Measurements from ENCODE around the gene ERFE.

ERFE gene

GRCh38 chr2:238130111-238130695, 28.6 kb upstream of the ERFE start:
- H4K20me1 ChIP-seq (ENCODE audit: insufficient read depth, low read length): no peaks in the 10 kb centered on the region
- H3K9ac ChIP-seq (ENCODE audit: low read length): no peak overlapping the region
- H3K27me3 ChIP-seq (ENCODE audit: low read depth, low read length): no peaks in the 10 kb centered on the region
- no peak overlapping the region for H3K4me3 ChIP-seq (ENCODE audit: low read length)
- no peaks in the 10 kb centered on the region for H3K79me2 ChIP-seq (ENCODE audit: low read length)
- H3K36me3 ChIP-seq (replicated peaks; ENCODE audit: low read depth, low read length): no peaks in the 10 kb centered on the region
- no peak overlapping the region for H3K27ac ChIP-seq (ENCODE audit: low read length)
- no peaks in the 10 kb centered on the region for H3K4me1 ChIP-seq (ENCODE audit: low read length)
- 0 out of 2 replicates have a peak, but pooled peaks cover 4% of the 10 kb centered on the region for H3K9me3 ChIP-seq (ENCODE audit: insufficient read depth, low read length)
- H2AFZ ChIP-seq (ENCODE audit: low read depth, low read length): no peak overlapping the region
- no peak overlapping the region for H3K4me2 ChIP-seq (ENCODE audit: low read length)
- TF ChIP-seq, protein P1, sequence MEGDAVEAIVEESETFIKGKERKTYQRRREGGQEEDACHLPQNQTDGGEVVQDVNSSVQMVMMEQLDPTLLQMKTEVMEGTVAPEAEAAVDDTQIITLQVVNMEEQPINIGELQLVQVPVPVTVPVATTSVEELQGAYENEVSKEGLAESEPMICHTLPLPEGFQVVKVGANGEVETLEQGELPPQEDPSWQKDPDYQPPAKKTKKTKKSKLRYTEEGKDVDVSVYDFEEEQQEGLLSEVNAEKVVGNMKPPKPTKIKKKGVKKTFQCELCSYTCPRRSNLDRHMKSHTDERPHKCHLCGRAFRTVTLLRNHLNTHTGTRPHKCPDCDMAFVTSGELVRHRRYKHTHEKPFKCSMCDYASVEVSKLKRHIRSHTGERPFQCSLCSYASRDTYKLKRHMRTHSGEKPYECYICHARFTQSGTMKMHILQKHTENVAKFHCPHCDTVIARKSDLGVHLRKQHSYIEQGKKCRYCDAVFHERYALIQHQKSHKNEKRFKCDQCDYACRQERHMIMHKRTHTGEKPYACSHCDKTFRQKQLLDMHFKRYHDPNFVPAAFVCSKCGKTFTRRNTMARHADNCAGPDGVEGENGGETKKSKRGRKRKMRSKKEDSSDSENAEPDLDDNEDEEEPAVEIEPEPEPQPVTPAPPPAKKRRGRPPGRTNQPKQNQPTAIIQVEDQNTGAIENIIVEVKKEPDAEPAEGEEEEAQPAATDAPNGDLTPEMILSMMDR (IDR thresholded peaks at IDR 0.05; ENCODE audit: low read depth, low read length): no peak
- TF ChIP-seq EZH2phosphoT487 (IDR thresholded peaks at IDR 0.05; ENCODE audit: low read depth): no peak

DNA sequence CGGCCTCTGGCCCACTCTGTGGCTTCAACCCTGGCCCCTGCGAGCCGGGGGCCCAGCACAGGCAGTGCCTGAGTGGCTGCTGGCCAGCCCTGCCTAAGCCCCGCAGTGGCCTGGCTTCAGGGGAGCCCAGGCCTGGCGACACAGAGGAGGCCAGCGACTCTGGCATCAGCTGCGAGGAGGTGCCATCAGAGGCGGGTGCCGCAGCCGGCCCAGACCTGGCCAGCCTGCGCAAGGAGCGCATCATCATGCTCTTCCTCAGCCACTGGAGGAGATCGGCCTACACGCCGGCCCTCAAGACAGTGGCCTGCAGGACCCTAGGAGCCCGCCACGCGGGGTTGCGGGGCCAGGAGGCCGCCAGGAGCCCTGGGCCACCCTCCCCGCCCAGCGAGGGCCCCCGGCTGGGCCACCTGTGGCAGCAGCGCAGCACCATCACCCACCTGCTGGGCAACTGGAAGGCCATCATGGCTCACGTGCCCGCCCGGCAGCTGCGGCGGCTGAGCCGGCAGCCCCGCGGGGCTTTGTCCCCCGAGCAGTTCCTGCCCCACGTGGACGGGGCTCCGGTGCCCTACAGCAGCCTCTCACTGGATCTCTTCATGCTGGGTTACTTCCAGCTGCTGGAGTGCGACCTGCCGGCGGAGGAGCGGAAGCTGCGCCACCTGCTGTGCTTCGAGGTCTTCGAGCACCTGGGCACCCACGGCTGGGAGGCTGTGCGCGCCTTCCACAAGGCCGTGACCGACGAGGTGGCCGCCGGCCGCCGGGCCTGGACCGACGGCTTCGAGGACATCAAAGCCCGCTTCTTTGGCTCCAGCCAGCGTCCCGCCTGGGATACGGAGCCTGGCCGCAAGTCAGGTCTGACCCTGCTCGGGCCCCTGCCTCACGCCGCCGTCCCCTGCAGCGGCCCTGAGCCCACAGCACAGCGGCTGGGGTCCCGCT, 27.8 kb upstream of the ERFE start:
- no peaks in the 10 kb centered on the region for H3K79me2 ChIP-seq (ENCODE audit: low read length)
- TF ChIP-seq EZH2phosphoT487 (IDR thresholded peaks at IDR 0.05; ENCODE audit: low read depth): no peak
- TF ChIP-seq, protein P1 (IDR thresholded peaks at IDR 0.05; ENCODE audit: low read depth, low read length): peak; percentile 12; the same call in 1 of the 2 replicates
- no peak overlapping the region for H3K27ac ChIP-seq (ENCODE audit: low read length)

DNA sequence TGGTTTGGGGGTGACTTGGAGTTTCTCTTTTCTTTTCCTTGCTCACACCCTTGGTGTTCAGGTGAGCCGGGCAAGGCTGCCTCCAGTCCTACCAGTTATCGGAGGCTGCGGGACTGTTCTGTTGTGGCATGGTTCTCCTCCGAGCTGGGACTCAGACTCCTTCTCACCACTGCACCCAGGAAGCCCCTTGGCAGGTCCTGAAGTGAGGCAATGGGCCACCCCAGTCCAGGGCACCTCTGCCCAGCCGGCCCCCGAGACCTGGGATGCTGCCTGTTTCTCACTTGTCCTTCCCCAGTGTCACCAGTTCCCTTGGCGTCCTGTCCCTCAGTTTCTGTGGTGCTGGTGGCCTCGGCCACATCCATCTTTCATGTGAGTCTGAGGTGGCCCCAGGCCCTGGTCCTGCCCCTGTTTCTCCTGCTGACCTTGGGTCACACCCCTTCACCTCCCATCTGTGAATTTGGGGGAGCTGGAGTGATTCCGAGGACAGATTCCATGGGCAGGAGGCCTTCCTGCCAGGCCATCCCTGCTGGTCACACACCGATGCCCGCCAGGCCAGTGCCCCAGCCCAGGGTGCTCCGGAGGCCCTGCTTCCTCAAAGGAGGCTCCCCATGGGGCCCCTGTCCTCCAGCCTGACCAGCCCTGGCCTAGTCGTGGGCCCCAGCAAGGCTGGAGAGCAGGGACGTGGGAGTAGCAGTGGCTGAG, 26.9 kb upstream of the ERFE start:
- H3K4me3 ChIP-seq (ENCODE audit: low read length): no peak overlapping the region
- no peak overlapping the region for H2AFZ ChIP-seq (ENCODE audit: low read depth, low read length)
- no peaks in the 10 kb centered on the region for H3K27me3 ChIP-seq (ENCODE audit: low read depth, low read length)
- no peaks in the 10 kb centered on the region for H3K9me3 ChIP-seq (ENCODE audit: insufficient read depth, low read length)
- H3K9ac ChIP-seq (ENCODE audit: low read length): no peak overlapping the region
- no peaks in the 10 kb centered on the region for H4K20me1 ChIP-seq (ENCODE audit: insufficient read depth, low read length)
- TF ChIP-seq, protein P1 (IDR thresholded peaks at IDR 0.05; ENCODE audit: low read depth, low read length): no peak
- no peak overlapping the region for H3K27ac ChIP-seq (ENCODE audit: low read length)
- H3K4me2 ChIP-seq (ENCODE audit: low read length): no peak overlapping the region
- no peaks in the 10 kb centered on the region for H3K4me1 ChIP-seq (ENCODE audit: low read length)
- no peaks in the 10 kb centered on the region for H3K36me3 ChIP-seq (replicated peaks; ENCODE audit: low read depth, low read length)
- H3K79me2 ChIP-seq (ENCODE audit: low read length): no peaks in the 10 kb centered on the region

More for the DNA sequence above, 27.8 kb upstream of the ERFE start:
- Histone ChIP-seq H3K36me3 (replicated peaks; ENCODE audit: low read depth, low read length) (no peaks in the 10 kb centered on the region), H4K20me1 (ENCODE audit: insufficient read depth, low read length) (no peaks in the 10 kb centered on the region), H3K4me1 (ENCODE audit: low read length) (no peaks in the 10 kb centered on the region), H3K27me3 (ENCODE audit: low read depth, low read length) (no peaks in the 10 kb centered on the region), H3K9ac (ENCODE audit: low read length) (no peak overlapping the region), H3K4me2 (ENCODE audit: low read length) (0 out of 2 replicates have a peak overlapping the region, but pooled peaks have one; percentile 7), H3K9me3 (ENCODE audit: insufficient read depth, low read length) (0 out of 2 replicates have a peak, but pooled peaks cover 4% of the 10 kb centered on the region), H3K4me3 (ENCODE audit: low read length) (no peak overlapping the region), H2AFZ (ENCODE audit: low read depth, low read length) (no peak overlapping the region)

All from OCI-LY3 (cell line).